ENCODE measurements around the gene FOXF1. TPM values are rescaled to one million over a fixed set of nuclear protein-coding genes. Genes with fewer than 3 reads are reported as not detected.

FOXF1 gene
- total RNA-seq, 1 donor from 2014 or later: not detected

DNA sequence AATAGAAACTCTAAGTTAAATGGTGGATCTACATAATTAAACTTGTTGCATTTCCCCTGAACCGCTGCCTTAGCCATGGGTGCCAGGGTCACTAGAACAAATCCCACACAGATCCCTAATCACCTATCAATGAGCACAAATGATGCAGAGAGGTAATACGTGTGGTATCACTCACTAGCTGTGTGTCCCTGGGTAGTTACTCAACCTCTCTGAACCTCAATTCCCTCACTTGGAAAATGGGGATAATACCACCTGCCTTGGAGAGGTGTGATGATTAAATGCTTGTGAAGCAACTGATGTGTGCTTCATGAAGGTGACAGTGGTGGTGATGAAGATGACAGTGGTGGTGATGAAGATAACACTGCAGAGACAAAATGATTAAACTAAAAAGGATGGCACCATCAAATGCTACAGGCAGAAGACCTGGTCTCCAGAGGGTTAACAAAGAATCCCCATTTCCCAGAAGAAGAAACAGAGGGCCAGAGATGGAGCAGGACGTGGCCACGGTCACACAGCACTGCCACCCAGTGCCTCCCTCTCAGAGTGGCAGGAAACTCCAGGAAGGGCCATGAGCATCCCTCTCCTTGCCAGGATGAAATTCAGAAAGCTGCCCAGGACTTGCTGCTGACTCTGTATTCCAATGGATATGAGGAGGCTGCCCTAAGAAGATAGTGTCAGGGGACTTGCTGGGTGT, 17.9 kb upstream of the FOXF1 start:
- no peak for TF ChIP-seq CTCF (IDR thresholded peaks at IDR 0.05)

DNA sequence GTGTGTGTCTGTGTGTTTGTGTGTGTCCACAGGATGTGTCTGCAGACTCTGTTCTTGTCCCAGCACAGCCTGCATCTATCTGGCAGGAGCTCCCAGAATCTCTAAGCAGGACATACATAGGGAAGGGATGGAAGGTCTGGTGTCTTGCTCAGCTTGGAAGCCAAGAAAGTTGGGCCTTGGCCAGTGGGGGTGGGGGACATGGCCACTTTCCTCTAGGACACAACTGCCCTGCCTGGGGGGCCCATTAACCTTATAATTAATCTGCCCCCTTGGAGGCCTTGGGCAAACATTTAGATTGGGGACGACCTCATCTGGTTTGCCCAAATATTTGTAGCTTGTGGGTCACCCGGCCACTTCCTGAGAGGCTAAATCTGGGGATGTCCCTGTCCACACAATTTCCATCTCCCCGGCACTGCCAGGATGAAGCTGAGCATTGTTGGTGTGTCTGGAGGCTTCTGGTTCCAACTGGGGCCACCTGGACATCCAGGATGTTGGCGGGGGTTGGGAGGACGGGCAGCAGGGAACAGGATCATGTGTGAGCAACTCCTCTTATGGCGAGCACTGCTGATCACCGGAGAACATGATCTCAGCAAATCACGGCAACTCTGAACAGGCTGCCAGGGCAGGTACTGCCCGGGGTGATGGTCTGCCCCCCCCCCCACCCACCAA, 17.2 kb upstream of the FOXF1 start:
- H3K36me3 Mint-ChIP-seq (ENCODE audit: unreplicated experiment): no peaks in the 10 kb centered on the region
- peaks cover under 1% of the 10 kb centered on the region for H3K4me1 Mint-ChIP-seq (ENCODE audit: unreplicated experiment)
- H3K27ac Mint-ChIP-seq (ENCODE audit: unreplicated experiment): no peak overlapping the region
- no peaks in the 10 kb centered on the region for H3K9me3 Mint-ChIP-seq (ENCODE audit: unreplicated experiment)
- TF ChIP-seq CTCF (IDR thresholded peaks at IDR 0.05): no peak
- H3K27me3 Mint-ChIP-seq (ENCODE audit: unreplicated experiment): peaks cover 92% of the 10 kb centered on the region
- no peak overlapping the region for H3K4me3 Mint-ChIP-seq (ENCODE audit: unreplicated experiment)
- no peak for DNase-seq (ENCODE audit: extremely low spot score, unreplicated experiment)

More for the DNA sequence above, 17.9 kb upstream of the FOXF1 start:
- Mint-ChIP-seq H3K4me1 (ENCODE audit: unreplicated experiment) (no peaks in the 10 kb centered on the region), H3K27ac (ENCODE audit: unreplicated experiment) (no peak overlapping the region), H3K4me3 (ENCODE audit: unreplicated experiment) (no peak overlapping the region), H3K9me3 (ENCODE audit: unreplicated experiment) (no peaks in the 10 kb centered on the region), H3K36me3 (ENCODE audit: unreplicated experiment) (no peaks in the 10 kb centered on the region), H3K27me3 (ENCODE audit: unreplicated experiment) (peaks cover 95% of the 10 kb centered on the region)
- no peak for DNase-seq (ENCODE audit: extremely low spot score, unreplicated experiment)

DNA sequence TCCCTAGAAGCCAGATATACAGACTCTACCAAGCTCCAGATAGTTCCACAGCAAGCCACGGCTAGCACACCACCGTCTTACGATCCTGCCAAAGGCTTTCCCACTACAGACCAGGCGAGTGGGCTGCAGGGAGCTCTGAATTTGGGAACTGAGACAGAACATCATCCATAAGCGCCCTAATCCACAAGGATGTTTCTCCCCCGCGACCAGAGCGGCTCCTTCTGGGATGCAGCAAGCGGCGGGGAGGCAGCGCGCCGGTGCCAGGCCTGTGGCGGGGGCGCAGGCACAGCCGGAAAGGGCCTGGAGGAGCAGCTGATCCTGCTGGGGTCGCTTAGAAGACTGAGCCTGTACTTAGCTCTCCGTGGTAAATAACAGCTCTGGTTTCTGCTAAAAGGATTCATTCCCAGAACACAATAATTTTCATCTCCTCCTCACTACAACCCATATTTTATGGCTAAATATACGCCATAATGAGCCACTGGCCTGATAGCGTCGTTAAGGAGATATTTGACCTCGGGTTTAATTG, 16.2 kb upstream of the FOXF1 start:
- no peak for TF ChIP-seq CTCF (IDR thresholded peaks at IDR 0.05)
- peaks cover 87% of the 10 kb centered on the region for H3K27me3 Mint-ChIP-seq (ENCODE audit: unreplicated experiment)
- no peak overlapping the region for H3K27ac Mint-ChIP-seq (ENCODE audit: unreplicated experiment)
- H3K9me3 Mint-ChIP-seq (ENCODE audit: unreplicated experiment): no peaks in the 10 kb centered on the region
- H3K4me1 Mint-ChIP-seq (ENCODE audit: unreplicated experiment): peaks cover 4% of the 10 kb centered on the region
- H3K4me3 Mint-ChIP-seq (ENCODE audit: unreplicated experiment): no peak overlapping the region
- DNase-seq (ENCODE audit: extremely low spot score, unreplicated experiment): no peak
- H3K36me3 Mint-ChIP-seq (ENCODE audit: unreplicated experiment): no peaks in the 10 kb centered on the region

DNA sequence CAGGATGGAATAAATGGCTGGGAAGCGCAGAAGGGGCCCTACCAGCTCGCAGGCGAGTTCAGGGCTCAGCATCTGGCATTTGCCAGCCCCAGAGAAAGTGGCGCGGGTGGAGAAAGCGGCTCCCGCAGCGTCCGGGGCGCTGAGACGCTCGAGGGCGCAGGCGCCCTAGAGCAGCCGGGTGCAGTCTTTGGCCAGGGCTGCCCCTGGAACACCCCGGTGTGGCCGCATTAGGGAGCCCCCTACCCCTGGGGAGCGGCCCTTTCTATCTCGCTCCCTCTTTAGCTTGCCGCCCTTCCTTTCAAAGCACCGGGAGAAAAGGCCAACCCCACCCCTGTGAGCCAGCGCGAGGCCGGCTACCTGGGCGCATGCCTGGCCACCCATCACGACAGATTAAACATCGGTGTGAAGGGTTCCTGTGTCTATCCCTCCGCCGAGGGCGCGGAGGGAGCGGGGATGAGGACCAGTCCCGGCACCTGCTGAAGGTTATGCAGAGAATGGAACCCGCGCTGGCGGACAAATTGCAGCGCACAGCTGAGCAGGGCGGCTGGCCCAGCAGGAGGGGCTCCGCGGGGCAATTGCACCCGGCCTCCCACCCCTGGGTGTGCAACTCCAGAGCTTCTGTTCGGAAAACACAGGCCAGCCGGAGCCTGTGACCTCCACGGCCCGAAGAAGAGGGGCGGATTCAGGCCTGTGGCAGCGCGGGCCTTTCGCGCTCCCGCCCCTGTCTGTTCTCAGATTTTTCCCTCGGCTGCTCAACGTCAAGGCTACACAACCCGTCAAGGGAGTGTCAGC, 15.6 kb upstream of the FOXF1 start:
- no peaks in the 10 kb centered on the region for H3K9me3 Mint-ChIP-seq (ENCODE audit: unreplicated experiment)
- H3K27ac Mint-ChIP-seq (ENCODE audit: unreplicated experiment): no peak overlapping the region

More for the DNA sequence above, 15.6 kb upstream of the FOXF1 start:
- peaks cover 7% of the 10 kb centered on the region for H3K4me1 Mint-ChIP-seq (ENCODE audit: unreplicated experiment)
- no peak overlapping the region for H3K4me3 Mint-ChIP-seq (ENCODE audit: unreplicated experiment)
- peaks cover 87% of the 10 kb centered on the region for H3K27me3 Mint-ChIP-seq (ENCODE audit: unreplicated experiment)
- TF ChIP-seq CTCF (IDR thresholded peaks at IDR 0.05): no peak
- no peaks in the 10 kb centered on the region for H3K36me3 Mint-ChIP-seq (ENCODE audit: unreplicated experiment)
- no peak for DNase-seq (ENCODE audit: extremely low spot score, unreplicated experiment)
